ENCODE measurements around the gene SDF2. TPM values are rescaled to one million over a fixed set of nuclear protein-coding genes. Genes with fewer than 3 reads are reported as not detected.

SDF2 gene
- polyA plus RNA-seq, 1 of the 3 experiments (the other 2 are of a cell fraction), result 108 TPM

- 84% methylated on average over 12 of the region's 12 CpGs for WGBS (ENCODE audit: low lambda C conversion rate)
- Histone ChIP-seq H3K4me2 (peak overlapping the region; percentile 97), H3K4me3 (ENCODE audit: low read depth in 2 of 2, low read length in 1 of 2) (peak overlapping the region in 1 of 2 experiments; percentile 67; a peak in 1 of 4 replicates), H3K9me2 (no peaks in the 10 kb centered on the region), H3K27me3 (ENCODE audit: insufficient read depth) (no peaks in the 10 kb centered on the region), H4K20me1 (ENCODE audit: insufficient read depth) (peaks cover 9% of the 10 kb centered on the region), H3K27ac (ENCODE audit: low read depth in 2 of 2, low read length in 1 of 2) (peak overlapping the region; percentile 60 to 85), H3K36me3 (replicated peaks in 1 of 2; ENCODE audit: control insufficient read depth in 1 of 2, insufficient read depth in 2 of 2, low read length in 1 of 2) (peaks cover 30 to 38% of the 10 kb centered on the region in 2 experiments), H2AFZ (ENCODE audit: low read depth) (peak overlapping the region; percentile 74; the same call in 1 of the 2 replicates), H3F3A (replicated peaks; ENCODE audit: insufficient read depth) (peaks cover 35% of the 10 kb centered on the region), H3K79me2 (ENCODE audit: insufficient read depth) (peaks cover 49% of the 10 kb centered on the region), H3K9me3 (no peaks in the 10 kb centered on the region), H3K9ac (peak overlapping the region; percentile 72; the same call in 1 of the 2 replicates), H3K4me1 (ENCODE audit: control insufficient read depth in 1 of 2, insufficient read depth in 2 of 2, low read depth in 1 of 2, low read length in 1 of 2) (peaks cover 6 to 14% of the 10 kb centered on the region in 2 experiments; a peak in 3 of 4 replicates)
- no peak for DNase-seq
- ChIA-PET CTCF (interaction anchor here (0.5 to 4.1 kb wide), 17 partner anchors 10 to 409 kb away, joined by 3 to 50 read pairs (median 4); partner anchors contain the start of genes RPL23A, SDF2 and SUPT6H), POLR2A (interaction anchor here (0.9 to 1.6 kb wide), 2 partner anchors 15 to 64 kb away, joined by 3 to 7 read pairs; partner anchors contain the start of genes SDF2 and SUPT6H)
- TF ChIP-seq YY1 (IDR thresholded peaks at IDR 0.05; ENCODE audit: low read depth) (no peak), TEAD4 (IDR thresholded peaks at IDR 0.05; ENCODE audit: borderline replicate concordance, insufficient read depth) (no peak), PBX3 (IDR thresholded peaks at IDR 0.05) (no peak), JUND (IDR thresholded peaks at IDR 0.05) (no peak), RFX5 (IDR thresholded peaks at IDR 0.05; ENCODE audit: low read length) (no peak), FOSL2 (IDR thresholded peaks at IDR 0.05; ENCODE audit: borderline replicate concordance, low read depth) (no peak), IRF3 (IDR thresholded peaks at IDR 0.05; ENCODE audit: low read depth, low read length) (no peak), GATA2 (CRISPR knock-in tag; IDR thresholded peaks at IDR 0.05) (no peak), NFIC (IDR thresholded peaks at IDR 0.05; ENCODE audit: borderline replicate concordance) (no peak), EP300 (IDR thresholded peaks at IDR 0.05; ENCODE audit: borderline replicate concordance in 1 of 2, low read depth in 1 of 2, low read length in 1 of 2) (no peak), MAX (IDR thresholded peaks at IDR 0.05; ENCODE audit: low read depth) (no peak), RCOR1 (IDR thresholded peaks at IDR 0.05; ENCODE audit: low read length) (no peak), POLR2AphosphoS5 (IDR thresholded peaks at IDR 0.05; ENCODE audit: low read depth, low read length) (no peak), TAF1 (IDR thresholded peaks at IDR 0.05; ENCODE audit: borderline replicate concordance, low read depth, low read length) (no peak)
Measured at GRCh38 chr17:28646039-28646754, 15.5 kb downstream of the SDF2 start.

Data from SK-N-SH (cell line).